Astrocyte of the hippocampus (primary cell): ENCODE results near the gene SYNPO2L.
"Not testable (repeated sequence)": the region's sequence is repeated elsewhere in the genome, so short reads cannot be mapped to it uniquely, and the experiment has no call there.

Experiments
- DNase-seq: peaks from one replicate; pipeline ENCODE4 v3.0.0; 2011; ENCODE audit warnings: low read depth, low spot score

Gene SYNPO2L

DNA sequence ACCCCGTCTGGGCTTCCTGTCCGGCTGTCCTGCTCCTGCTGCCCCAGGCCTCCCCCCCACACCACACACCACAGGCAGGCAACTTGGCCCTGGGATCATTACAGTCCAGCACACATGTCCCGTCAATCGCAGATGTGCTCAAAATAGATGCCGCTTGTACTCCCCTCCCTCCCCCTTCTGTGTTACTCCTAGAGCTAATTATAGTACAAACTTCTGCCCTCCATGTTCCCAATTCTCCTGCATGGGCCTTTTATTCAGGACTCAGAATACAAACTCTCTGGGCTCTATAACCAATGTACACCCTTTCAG, at the start of gene SYNPO2L:
TSS of gene SYNPO2L (minus strand) at position 40 of the 309 bp plus-strand sequence. CDS start 107 bp downstream, outside the sequence.
- no peak for DNase-seq

- DNase-seq, result not testable (repeated sequence)
Observed at GRCh38 chr10:73703924-73704323, 48.1 kb upstream of the SYNPO2L start.

DNA sequence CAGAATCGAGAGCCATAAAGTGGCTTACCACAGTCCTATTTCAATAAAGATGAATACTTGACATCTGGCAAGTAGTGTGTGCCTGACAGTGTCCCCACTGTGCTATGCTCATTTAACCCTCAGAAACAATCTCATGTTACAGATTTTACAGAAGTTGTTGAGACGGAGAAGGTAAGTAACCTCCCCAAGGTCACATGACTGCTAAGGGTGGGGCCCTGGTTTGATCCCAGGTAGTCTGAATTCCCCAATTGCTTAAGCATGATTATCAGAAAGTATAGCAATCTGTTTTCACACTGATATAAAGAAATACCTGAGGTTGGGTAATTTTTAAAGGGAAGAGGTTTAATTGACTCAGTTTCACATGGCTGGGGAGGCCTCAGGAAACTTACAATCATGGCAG, 43.0 kb upstream of the SYNPO2L start:
- DNase-seq, result not testable (repeated sequence)

GRCh38 chr10:73697675-73698159, 41.9 kb upstream of the SYNPO2L start, which contains the start of gene AGAP5:
TSS of gene AGAP5 (minus strand) at chr10:73698109. CDS start at chr10:73697755, 354 bp downstream.
- DNase-seq, result not testable (repeated sequence)

- DNase-seq, result not testable (repeated sequence)
Observed at GRCh38 chr10:73695302-73695701, 39.5 kb upstream of the SYNPO2L start.

DNA sequence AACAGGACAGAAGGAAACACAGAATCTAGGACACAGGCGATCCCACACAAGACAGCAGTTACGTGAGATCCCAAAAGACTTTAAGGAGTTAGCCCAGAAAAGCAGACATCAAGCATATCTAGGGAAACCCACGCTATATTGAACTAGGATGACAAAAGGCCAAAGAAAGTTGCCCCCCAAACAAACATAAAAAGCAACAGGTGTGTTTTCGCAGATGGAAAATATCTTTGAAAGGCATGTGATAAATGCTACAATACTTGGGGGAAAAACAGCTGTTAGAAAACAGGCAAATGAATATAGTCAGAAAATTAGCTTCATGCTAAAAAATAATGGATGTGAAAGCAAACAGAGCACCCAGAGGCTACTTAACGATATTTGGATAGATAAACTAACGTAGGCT, 34.9 kb upstream of the SYNPO2L start:
- DNase-seq, result not testable (repeated sequence)

DNA sequence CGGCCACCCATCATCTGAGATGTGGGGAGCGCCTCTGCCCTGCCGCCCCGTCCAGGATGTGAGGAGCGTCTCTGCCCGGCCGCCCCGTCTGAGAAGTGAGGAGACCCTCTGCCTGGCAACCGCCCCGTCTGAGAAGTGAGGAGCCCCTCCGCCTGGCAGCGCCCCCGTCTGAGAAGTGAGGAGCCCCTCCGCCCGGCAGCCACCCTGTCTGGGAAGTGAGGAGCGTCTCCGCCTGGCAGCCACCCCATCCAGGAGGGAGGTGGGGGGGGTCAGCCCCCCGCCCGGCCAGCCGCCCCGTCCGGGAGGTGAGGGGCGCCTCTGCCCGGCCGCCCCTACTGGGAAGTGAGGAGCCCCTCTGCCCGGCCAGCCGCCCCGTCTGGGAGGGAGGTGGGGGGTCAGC, 33.8 kb upstream of the SYNPO2L start:
- not testable (repeated sequence) for DNase-seq

DNA sequence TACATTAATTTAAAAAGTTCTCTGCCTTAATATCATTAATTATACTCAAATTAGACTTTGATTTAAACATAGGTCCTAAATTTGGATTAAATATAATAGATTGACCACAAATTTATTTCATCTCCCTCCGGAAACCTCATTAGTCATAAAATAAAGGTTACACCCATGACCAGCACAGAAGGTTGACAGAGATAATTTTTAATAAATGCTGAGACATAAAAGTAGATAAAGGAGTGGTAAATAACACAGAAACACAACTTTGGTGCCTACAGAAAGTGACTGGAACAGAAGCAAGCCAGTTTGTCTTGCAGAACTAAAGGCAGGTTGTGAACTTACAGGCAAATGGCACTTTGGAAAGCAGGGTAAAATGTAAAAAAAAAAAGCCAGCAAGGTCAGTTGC, 31.8 kb upstream of the SYNPO2L start:
- not testable (repeated sequence) for DNase-seq

- not testable (repeated sequence) for DNase-seq
Observed at GRCh38 chr10:73674546-73674945, 18.7 kb upstream of the SYNPO2L start.

GRCh38 chr10:73668378-73668777, 12.5 kb upstream of the SYNPO2L start:
- not testable (repeated sequence) for DNase-seq

GRCh38 chr10:73666153-73666809, 10.5 kb upstream of the SYNPO2L start:
- peak; percentile 22 for DNase-seq

DNA sequence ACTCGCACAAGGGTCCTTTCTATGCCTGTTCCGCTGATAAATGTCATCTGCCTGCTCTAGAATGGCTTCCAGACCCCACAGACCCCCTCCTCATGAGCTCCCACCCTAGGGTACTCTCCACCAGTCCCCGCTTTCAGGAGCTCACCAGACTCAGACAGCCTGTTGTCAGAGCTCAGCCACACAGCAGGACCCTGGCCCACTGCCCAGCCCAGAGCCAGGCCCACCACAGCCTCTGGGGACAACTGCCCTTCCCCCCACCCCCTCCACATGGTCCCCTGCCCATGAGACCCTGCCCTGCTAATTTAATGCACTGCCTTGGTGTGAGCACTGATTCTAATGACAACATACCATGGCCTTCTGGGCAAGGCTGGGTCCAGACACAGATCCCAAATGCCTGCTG, 9.8 kb upstream of the SYNPO2L start:
- DNase-seq, result not testable (repeated sequence)

GRCh38 chr10:73664156-73665040, 8.6 kb upstream of the SYNPO2L start:
- not testable (repeated sequence) for DNase-seq

- DNase-seq, result not testable (repeated sequence)
Observed at GRCh38 chr10:73663621-73664020, 7.8 kb upstream of the SYNPO2L start.

GRCh38 chr10:73662705-73663104, 6.9 kb upstream of the SYNPO2L start:
- not testable (repeated sequence) for DNase-seq

DNA sequence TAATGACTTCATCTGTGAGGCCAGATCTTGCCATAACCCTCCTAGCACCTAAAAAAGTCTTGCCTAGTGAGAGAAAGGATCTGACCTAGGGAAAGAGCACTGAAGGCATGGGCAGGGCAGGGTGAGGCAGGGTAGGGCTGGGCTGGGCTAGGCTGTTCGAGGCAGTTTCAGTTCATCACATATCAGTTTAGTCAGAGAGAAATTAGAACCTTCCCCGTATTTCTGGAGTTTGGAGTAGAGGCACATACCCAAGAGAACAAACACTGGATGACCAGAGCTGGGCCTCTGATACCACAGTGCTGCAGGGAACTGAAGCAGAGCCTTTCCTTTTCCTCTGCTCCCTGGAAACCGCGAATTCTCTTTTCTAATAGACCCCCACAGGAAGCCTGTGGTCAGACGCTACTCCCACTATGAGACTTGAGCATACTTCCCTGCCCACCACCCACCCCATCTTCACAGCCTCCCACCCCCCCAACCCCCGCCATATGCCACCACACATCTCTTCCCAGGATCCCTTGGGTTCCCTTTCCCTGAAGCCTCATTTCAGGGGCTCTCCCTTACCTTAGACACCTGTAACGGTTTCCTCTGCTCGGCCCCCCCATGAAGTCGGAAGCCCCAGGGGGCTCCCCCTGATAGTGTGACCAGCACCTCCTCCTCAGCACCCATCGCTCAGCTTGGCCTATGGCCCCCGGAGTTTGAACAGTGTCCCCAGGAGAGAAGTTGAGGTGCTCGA, 406 bp downstream of the SYNPO2L start:
- no peak for DNase-seq

- peak; percentile 13 for DNase-seq
Observed at GRCh38 chr10:73653701-73654100, 2.1 kb downstream of the SYNPO2L start.

- DNase-seq, result no peak
Observed at GRCh38 chr10:73653195-73653594, 2.6 kb downstream of the SYNPO2L start.

DNA sequence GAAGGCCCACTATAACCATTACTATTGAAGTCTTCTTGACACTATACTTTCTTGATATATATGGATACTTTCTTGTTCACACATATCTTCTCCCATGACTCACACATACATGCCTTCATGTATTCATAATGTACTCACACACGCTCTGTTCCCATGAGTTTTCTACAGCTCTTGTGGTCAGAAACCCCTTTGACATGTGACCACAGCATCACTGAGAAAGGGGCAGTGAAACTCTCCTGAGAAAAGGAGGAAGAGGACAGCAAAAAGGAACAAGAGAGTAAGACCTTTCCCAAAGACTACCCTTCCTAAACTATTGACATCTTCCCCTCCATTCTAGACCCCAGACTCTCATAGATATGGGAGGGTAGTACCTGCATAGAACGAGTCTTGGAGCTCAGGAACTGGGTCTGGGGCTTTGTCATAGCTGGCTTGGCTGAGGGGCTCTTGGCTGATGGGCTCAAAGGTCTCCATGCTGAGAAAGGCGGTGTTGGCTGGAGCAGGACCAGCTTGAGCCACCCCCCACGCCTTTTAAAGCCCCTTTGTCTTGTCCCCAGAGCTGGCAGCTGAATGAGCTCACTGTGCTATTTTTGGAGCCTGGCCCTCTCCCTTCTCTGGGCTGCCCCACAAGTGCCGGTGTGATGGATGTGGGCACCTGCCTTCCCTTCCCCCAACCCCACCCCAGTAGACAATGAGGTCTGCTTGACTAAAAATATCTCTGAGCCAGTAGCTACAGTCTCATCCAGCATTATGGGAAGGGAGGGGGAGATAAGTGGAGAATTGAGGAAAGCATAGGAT, 5.1 kb downstream of the SYNPO2L start:
- DNase-seq, result peak; percentile 54

DNA sequence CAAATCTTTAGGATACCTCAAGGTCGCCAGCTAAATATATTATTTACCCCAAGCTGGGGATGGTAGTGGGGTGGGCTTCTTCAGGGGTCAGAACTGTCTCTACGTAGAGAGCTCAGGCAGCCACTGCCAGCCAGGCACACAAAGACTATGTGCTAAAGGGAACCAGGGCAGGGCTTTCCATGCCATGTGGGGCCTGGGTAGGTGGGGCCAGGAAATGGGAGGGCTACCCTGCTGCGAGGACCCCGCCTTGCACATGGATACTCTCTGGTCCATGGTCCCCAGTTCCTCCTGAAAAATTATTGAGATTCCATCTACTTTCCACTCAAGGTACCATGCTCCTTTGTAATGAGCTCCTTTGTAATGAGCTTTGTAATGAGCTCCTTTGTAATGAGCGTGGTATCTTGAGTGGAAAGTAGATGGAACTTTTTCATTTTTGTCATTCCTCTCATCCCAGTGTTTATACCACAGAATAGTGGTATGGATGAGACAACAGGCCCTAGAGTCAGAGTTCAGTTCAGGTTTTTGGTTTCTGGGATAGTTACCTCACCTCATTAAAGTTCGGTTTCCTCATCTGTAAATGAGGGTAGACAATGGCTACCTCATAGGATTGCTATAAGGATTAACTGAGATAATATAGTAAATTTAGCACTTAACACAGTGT, 5.8 kb downstream of the SYNPO2L start:
- peak; percentile 41 for DNase-seq
